Nucleus accumbens (tissue), 56 donors: ENCODE measurements around the gene ITIH1.
"Not testable (repeated sequence)": the region's sequence is repeated elsewhere in the genome, so short reads cannot be mapped to it uniquely, and the experiment has no call there.

ENCODE experiments used
- DNase-seq, 56 donors: peaks; one replicate each; lab custom pipeline; 2025; lab: John Stamatoyannopoulos, UW

Gene ITIH1, protein sequence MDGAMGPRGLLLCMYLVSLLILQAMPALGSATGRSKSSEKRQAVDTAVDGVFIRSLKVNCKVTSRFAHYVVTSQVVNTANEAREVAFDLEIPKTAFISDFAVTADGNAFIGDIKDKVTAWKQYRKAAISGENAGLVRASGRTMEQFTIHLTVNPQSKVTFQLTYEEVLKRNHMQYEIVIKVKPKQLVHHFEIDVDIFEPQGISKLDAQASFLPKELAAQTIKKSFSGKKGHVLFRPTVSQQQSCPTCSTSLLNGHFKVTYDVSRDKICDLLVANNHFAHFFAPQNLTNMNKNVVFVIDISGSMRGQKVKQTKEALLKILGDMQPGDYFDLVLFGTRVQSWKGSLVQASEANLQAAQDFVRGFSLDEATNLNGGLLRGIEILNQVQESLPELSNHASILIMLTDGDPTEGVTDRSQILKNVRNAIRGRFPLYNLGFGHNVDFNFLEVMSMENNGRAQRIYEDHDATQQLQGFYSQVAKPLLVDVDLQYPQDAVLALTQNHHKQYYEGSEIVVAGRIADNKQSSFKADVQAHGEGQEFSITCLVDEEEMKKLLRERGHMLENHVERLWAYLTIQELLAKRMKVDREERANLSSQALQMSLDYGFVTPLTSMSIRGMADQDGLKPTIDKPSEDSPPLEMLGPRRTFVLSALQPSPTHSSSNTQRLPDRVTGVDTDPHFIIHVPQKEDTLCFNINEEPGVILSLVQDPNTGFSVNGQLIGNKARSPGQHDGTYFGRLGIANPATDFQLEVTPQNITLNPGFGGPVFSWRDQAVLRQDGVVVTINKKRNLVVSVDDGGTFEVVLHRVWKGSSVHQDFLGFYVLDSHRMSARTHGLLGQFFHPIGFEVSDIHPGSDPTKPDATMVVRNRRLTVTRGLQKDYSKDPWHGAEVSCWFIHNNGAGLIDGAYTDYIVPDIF

DNA sequence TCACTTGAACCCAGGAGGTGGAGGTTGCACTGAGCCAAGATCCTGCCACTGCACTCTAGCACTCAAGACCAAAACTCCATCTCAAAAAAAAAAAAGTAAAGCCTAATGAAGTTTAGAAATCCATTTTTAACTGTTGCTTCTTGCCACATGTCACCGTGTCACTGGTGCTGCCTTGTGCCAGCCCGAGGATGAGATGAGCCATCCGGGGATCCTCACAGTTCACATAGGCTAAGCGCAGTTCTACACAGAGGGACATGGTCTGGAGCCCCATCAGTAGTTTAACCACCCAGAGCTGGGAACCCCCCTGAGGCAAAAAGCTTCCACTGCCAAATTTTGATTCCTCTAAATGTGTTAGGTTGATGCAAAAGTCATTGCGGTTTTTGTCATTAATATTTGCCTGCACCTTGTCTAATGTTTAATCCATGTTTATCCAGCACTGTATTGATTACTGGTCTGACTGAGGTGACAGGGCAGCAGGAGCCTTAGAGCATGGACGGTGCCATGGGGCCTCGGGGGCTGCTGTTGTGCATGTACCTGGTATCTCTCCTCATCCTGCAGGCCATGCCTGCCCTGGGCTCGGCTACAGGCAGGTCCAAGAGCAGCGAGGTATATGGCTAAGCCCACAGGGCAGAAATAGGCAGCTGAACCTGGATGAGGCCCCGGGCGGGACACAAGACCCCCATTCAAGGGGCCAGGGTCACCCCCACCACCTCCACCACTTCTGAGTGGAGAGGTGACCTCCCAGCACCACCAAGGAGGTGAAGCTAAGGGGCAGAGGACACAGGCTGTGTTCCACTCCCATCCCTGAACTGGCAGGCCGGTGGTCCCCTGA, at the start of gene ITIH1:
Gene ITIH1 (plus strand): TSS at position 473 of the 832 bp plus-strand sequence. CDS start 17 bp downstream, at position 490.
- no peak for DNase-seq

DNA sequence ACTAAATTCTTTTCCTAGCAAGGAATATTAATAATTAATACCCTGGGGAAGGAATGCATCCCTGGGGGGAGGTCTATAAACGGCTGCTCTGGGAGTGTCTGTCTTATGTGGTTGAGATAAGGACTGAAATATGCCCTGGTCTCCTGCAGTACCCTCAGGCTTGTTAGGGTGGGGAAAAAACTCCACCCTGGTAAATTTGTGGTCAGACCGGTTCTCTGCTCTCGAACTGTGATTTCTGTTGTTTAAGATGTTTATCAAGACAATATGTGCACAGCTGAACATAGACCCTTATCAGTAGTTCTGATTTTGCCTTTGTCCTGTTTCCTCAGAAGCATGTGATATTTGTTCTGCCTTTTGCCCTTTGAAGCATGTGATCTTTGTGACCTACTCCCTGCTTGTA, 48.6 kb upstream of the ITIH1 start:
- not testable (repeated sequence) for DNase-seq

DNA sequence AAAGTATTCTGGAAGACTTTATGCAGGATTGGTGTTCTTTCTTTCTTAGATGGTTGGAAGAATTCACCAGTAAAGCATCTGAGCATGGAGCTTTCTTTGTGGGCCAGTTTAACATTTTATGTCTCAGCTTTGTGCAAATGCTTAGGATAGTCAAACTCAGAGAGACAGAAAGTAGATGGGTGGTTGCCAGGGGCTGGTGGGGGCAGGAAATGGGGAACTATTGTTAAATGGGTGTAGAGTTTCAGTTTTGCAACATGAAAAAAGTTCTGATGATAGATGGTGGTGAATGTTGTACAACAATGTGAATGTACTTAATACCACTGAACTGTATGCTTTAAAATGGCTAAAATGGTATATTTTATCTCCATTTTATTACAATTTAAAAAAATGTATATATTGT, 46.7 kb upstream of the ITIH1 start:
- DNase-seq: no peak

DNA sequence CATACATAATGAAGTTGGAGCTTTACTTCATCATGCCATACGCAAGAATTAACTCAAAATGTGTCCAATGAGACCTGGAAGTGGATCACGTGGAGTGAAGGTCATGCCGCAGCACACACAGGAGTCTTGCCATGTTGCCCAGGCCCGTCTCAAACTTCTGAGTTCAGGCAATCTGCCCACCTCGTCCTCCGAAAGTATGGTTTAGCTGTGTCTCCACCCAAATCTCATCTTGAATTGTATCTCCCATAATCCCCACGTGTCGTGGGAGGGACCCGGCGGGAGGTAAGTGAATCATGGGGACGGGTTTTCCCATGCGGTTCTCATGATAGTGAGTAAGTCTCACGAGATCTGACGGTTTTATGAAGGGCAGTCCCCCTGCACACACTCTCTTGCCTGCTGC, 45.8 kb upstream of the ITIH1 start:
- DNase-seq: no peak

DNA sequence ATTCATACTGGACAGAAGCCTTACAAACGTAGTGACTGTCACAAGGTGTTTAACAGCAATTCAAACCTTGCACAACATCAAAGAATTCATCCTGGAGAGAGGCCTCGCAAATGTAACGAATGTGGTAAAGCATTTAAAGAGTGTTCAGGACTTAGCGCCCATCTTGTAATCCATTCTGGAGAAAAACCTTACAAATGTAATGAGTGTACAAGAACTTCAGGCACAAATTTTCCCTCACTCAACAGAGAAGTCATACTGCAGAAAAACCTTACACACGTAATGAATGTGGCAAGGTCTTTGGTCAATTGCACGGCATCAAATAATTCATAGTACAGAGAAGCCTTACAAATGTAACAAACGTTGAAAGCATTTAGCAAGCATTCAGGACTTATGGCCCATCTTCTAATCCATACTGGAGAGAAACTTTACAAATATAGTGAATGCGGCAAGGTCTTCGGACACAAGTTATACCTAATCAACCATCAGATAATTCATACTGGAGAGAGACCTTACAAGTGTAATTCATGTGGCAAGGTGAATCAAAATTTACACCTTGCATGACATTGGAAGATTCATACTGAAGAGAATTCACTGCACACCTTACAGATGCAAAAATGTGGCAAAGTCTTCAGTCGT, 44.0 kb upstream of the ITIH1 start:
- DNase-seq: no peak

DNA sequence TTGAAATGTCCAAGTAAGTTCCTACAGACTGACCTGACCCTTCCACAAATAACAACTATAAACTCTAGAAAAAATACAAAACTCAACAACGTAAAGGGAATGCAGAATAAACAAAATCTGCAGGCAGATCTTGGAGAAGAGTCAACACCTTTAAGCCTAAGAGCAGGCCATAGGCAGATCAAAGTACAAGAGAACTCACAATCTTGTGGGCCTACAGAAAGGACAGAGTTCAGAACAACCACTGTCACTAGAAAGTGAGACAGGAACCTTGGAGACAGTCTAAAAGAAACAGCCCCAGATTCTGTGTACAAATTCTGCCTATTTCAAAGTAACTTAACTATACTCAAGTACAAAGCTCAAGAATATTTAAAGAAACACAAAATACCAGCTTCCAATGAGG, 37.7 kb upstream of the ITIH1 start:
- DNase-seq: no peak

DNA sequence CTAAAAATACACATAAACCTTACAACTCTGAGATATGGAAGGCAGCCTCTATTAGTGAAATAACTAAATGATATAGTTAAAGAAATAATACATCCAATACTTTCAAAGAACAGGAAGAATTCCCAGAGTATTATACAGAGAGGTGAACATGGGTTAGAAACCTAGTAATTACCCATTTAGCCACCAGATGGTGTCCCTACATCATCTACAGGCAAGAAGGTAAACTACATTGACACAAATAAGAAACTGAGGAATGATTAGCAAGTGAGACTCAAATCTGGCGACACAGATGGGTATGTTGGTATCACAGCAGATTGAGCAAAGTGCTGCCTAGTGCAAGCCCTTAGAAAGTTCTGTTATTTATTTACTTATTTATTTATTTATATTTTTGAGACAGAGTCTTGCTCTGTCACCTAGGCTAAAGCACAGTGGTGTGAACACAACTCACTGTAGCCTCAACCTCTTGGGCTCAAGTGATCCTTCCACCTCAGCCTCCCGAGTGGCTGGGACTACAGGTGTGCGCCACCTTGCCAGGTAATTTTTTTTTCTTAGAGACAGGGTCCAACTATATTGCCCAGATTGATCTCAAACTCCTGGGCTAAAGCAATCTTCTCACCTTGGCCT, 34.9 kb upstream of the ITIH1 start:
- no peak for DNase-seq

DNA sequence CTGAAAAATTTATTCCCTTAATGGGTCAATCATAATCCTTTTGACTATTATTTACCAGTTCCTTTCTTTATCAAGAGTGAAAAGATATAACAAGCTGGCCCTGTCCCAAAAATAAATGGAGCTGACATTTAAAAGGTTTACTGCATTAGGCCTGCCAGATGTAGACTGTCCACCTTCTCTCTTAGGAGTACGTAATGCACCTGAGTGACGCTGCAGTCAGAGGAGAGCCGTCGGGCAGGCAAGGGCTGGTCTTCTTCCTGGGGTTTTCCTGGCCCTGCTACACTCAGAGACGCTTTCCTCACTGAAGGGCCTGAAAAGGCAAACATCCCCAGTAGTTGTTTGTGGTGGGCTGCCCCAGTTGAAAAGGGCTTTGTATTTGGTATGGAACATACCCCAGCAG, 34.2 kb upstream of the ITIH1 start:
- no peak for DNase-seq

DNA sequence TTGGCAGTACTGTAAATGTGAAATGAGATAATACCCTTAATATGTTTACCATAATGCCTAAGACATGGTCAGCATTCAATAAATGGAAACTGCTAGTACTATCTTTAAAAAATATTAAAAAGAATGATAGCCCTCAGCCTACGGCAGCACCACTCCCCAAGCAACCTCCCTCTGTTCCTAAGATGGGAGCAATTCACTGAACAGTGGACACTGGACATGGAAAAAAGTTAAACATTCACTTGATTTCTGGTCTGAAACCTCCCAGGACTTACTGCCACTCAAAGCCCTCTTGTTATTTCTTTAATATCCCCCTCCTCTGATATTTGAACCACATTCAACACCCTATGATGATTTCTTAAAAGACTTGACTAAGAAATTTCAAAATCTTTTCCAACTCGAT, 33.7 kb upstream of the ITIH1 start:
- no peak for DNase-seq

DNA sequence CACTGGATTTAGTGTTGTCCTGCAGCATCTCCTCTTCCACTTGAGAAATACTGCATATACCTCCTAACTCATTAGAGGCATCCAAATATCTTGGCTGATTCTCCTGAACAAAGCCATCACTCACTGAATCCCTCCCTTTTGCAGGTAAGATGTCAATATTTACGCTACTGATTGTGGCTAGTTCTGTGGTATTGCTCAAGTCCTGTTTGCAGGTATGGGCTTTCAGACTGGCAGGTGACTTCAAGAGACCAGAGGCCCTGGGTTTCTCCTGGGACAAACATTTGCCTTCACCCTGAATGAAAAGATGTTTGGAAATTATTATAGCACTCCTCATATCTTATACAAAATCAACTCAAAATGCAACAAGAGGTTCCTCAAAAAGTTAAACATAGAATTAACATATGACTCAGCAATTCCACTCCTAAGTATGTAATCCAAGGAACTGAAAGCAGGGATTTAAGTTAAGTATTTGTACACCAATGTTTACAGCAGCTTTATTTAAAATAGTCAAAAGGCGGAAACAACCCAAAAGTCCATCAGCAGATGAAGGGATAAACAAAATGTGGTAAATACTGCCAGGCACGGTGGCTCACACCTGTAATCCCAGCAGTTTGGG, 25.2 kb upstream of the ITIH1 start:
- DNase-seq: no peak

DNA sequence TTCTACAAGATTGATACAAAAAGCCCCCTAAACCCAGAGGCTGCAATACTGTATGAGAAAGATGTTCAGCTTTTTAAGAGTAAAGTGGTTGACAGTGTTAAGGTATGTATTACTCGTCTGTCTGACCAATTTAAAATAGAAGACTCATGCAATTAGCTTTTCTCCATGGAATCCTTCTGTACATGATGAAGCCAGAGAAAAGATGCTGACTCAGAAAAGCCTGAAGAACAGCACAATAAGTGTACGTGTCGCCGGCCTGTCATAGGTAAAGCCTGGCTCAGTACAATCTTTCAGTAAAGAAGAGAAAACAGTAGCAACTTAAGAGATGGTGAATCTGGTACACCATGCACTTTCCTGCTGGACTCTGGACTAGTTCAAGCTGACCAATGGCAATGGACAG, 23.0 kb upstream of the ITIH1 start:
- no peak for DNase-seq

DNA sequence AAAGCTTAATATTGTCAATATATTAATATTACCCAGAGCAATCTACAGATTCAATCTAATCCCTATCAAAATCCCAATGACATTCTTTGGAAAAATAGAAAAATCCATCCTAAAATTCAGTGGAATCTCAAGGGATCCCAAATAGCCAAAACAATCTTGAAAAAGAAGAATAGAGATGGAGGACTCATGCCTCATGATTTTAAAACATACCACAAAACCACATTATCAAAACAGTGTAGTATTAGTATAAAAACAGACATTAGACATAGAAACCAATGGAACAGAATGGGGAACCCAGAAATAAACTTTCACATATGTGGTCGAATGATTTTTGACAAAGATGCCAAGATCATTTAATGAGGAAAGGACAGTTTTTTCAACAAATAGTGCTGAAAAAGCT, 21.3 kb upstream of the ITIH1 start:
- no peak for DNase-seq

DNA sequence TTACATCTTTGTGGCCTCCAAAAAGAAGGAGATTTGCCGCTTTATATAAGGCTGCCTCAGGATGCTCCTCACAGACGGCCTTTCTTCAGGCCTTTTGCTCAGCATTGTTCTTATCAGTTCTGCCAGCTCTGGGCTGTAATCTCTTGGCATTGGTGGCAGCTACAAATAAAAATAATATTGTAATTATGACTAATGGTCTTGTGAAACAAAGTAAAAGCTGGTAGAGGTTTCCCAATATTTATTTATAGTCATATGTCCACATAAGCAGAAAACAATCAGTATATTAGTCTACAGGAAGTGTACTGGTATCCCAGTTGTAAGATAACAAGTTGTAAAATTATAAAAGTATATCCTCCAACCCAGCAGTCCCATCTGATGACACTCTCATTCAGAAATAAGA, 13.9 kb upstream of the ITIH1 start:
- DNase-seq: no peak

DNA sequence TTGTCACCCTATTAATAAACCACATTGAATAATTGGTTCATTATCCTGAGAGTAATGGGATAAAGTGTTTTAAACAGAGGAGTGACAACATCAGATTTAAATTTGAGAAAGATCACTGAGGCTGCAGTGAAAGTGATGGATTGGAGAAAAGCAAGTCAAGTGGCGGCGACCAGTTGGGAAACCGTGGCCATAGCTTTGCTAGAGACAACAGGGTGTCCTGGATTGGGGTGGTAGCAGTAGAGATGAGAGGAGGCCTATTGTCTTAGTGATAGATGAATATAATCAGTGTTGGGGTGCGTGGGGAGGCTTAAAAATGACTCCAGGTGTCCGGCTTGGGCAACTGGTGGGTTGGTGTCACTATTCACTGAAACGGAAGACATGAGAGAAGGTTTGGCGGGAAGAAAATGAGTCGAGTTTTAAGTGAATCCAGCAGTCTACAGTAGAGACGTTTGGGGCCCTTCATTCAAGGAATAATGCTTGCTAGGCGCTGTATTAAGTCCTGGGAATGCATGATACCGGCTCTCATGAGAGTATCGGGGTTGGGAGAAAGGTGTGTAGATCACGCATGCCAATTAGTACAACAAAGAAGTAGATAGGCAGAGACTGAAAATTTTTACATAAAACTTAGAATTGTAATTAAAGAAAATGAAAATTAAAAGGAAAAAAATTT, 7.5 kb upstream of the ITIH1 start:
- no peak for DNase-seq

DNA sequence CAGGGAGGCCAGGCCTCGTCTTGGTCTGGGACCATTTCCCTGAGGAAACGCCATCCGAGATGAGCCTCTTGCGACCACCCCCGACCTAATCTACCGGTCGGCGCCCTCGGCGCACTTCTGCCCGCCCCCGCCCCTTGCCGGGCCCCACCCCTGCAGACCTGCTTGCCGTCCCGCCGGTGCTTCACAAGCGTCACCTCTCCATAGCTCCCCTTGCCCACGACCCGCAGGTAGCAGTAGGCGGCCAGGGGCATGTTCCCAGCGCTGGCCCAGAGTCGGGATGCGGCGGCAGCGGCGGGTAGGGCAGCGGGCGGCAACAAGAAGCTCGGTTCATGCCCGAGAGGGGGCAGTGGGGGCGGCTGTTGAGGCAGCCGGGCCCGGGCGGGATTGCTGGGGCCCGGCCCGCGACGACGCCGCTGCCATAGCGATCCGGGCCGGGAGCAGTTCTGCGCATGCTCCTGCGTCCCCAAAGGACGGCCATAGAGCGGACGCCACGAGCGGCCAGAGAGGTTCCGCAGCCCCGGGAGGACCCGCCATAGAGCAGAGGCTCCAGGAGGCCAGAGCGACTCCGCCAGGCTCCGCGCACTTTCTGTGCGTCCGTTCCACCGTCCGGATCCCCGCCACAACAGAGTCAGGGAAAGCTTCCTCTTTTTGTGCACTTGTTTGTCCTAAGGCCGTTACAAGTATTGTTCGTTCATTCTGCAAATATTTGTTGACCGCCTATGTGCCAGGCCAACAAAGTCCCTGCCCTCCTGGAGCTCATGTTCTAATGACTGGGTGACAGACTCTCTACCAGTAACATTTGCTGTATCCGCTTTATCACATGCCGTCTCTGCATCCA, 6.7 kb upstream of the ITIH1 start, which contains the start of gene NEK4:
Gene NEK4 (minus strand): TSS at position 445 of the 838 bp plus-strand sequence. CDS start 194 bp downstream, at position 251.
- DNase-seq: peak in 55 of 56 donors; percentile 62 to 95 (median 86)

DNA sequence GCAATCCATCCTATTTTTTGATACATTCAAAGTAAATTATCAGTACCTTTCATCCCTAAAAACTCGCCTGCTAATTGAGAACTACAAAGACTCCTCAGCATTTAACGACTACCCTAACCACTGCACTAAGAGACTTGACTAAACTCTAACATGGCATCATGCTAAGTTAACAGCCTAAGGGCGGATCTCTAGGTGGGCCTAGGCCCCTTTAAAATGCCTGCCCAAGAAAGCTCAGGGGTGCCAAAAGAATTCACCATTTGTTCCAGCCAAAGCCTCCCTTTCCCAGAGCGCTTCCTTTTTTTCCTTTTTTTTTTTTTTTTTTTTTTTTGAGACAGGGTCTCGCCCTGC, 6.1 kb upstream of the ITIH1 start:
- no peak for DNase-seq

DNA sequence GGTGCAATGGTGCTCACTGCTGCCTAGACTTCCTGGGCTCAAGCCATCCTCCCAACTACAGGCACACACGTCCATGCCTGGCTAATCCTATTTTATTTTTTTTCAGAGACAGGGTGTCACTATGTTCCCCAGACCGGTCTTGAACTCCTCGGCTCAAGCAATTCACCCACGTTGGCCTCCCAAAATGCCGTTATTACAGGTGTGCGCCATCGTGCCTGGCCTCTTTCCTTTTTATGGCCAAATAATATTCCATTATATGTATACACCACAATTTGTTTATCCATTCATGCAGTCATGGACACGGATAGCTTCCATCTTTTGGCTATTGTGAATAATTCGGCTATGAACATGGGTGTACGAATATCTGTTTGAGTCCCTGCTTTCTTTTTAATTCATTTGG, 5.7 kb upstream of the ITIH1 start:
- no peak for DNase-seq
